IMR-90 (cell line): Measurements from ENCODE around the gene WIPI1. TPM values are rescaled to one million over a fixed set of nuclear protein-coding genes. Genes with fewer than 3 reads are reported as not detected.

Experiments
- ATAC-seq: fragments of 200-7000 bp; cut with Tn5 transposase; 2 replicates; pipeline ENCODE4 v1.9.1; 2020; ENCODE audit warnings: low read depth, mild to moderate bottlenecking, moderate library complexity
- BruUV-seq: library from RNA; stranded (reverse); fragments of 400-500 nt; replicated peaks from 2 replicates; lab custom pipeline; 2021; lab: Mats Ljungman, UMichigan
- CTCF ChIA-PET: fragments of 300-600 bp; formaldehyde crosslinking; extraction: SDS; loops from one replicate; lab custom pipeline; 2021; ENCODE audit warnings: antibody characterized with exemption; lab: Yijun Ruan, JAX
- POLR2A ChIA-PET: fragments of 300-600 bp; sonication (Branson Sonifier 250); formaldehyde crosslinking; loops from one replicate; lab custom pipeline; 2022; ENCODE audit warnings: antibody characterized with exemption; ENCODE audit not compliant: unreplicated experiment; lab: Charles Lee
- DNase-seq: peaks from one replicate; pipeline ENCODE4 v3.0.0; 2013
- H2AFZ ChIP-seq: replicated peaks from 2 replicates; pipeline ENCODE3; 2013; ENCODE audit warnings: low read length, mild to moderate bottlenecking; ENCODE audit not compliant: poor library complexity
- H2AK5ac ChIP-seq: 2 replicates; pipeline ENCODE4 v1.6.1; 2013; ENCODE audit warnings: low read depth, low read length, inconsistent platforms
- H2AK9ac ChIP-seq: replicated peaks from 2 replicates; pipeline ENCODE3; 2013; ENCODE audit warnings: mild to moderate bottlenecking, low read depth, low read length, moderate library complexity; ENCODE audit not compliant: poor library complexity
- H2BK120ac ChIP-seq: 2 replicates; pipeline ENCODE4 v1.6.1; 2013; ENCODE audit warnings: low read depth, low read length, inconsistent platforms
- H2BK15ac ChIP-seq: 3 replicates; pipeline ENCODE4 v1.6.1; 2013; ENCODE audit warnings: low read depth, low read length, inconsistent platforms
- H2BK20ac ChIP-seq: 2 replicates; pipeline ENCODE4 v1.6.1; 2013; ENCODE audit warnings: low read depth, mild to moderate bottlenecking, inconsistent platforms, low read length, moderate library complexity
- H2BK5ac ChIP-seq: 2 replicates; pipeline ENCODE4 v1.6.1; 2013; ENCODE audit warnings: mild to moderate bottlenecking, low read depth, low read length, inconsistent platforms; ENCODE audit not compliant: poor library complexity, severe bottlenecking
- H3K14ac ChIP-seq: replicated peaks from 2 replicates; pipeline ENCODE4 v1.6.1; 2013; ENCODE audit warnings: low read depth, low read length, inconsistent platforms
- H3K18ac ChIP-seq: 2 replicates; pipeline ENCODE4 v1.6.1; 2013; ENCODE audit warnings: low read depth, low read length, control low read depth
- H3K23ac ChIP-seq: 2 replicates; pipeline ENCODE4 v1.6.1; 2013; ENCODE audit warnings: low read depth, low read length, inconsistent platforms
- H3K27ac ChIP-seq: 2 replicates; pipeline ENCODE4 v1.5.1; 2013; ENCODE audit warnings: mild to moderate bottlenecking, control low read depth, low read length; ENCODE audit not compliant: insufficient read depth
- H3K27me3 ChIP-seq: 2 replicates; pipeline ENCODE4 v1.6.1; 2013; ENCODE audit warnings: low read length; ENCODE audit not compliant: control insufficient read depth, insufficient read depth
- H3K36me3 ChIP-seq: 2 replicates; pipeline ENCODE4 v1.6.1; 2013; ENCODE audit warnings: low read length, mixed read lengths; ENCODE audit not compliant: control insufficient read depth, insufficient read depth
- H3K4ac ChIP-seq: 2 replicates; pipeline ENCODE4 v1.6.1; 2013; ENCODE audit warnings: low read depth, low read length, inconsistent platforms
- H3K4me1 ChIP-seq: 2 replicates; pipeline ENCODE4 v1.6.1; 2013; ENCODE audit warnings: low read length, mixed read lengths; ENCODE audit not compliant: control insufficient read depth, insufficient read depth
- H3K4me2 ChIP-seq: 2 replicates; pipeline ENCODE4 v1.6.1; 2013; ENCODE audit warnings: low read depth, mild to moderate bottlenecking, control low read depth, low read length, moderate library complexity
- H3K4me3 ChIP-seq: 2 replicates; pipeline ENCODE4 v1.5.1; 2013; ENCODE audit warnings: low read depth, mild to moderate bottlenecking, control low read depth, low read length, moderate library complexity; ENCODE audit not compliant: insufficient read depth
- H3K56ac ChIP-seq: 2 replicates; pipeline ENCODE4 v1.6.1; 2013; ENCODE audit warnings: low read length, inconsistent platforms; ENCODE audit not compliant: insufficient read depth; ENCODE audit errors: extremely low read depth
- H3K79me1 ChIP-seq, 2 experiments: 2 replicates each; pipeline ENCODE4 v1.6.1; 2013; ENCODE audit warnings: low read length in 2 of 2, inconsistent platforms in 1 of 2, low read depth in 1 of 2
- H3K9ac ChIP-seq: 2 replicates; pipeline ENCODE4 v1.6.1; 2013; ENCODE audit warnings: low read depth, low read length, control low read depth
- H3K9me1 ChIP-seq: 2 replicates; pipeline ENCODE4 v1.6.1; 2013; ENCODE audit warnings: low read length, inconsistent platforms; ENCODE audit not compliant: insufficient read depth
- H3K9me3 ChIP-seq: 2 replicates; pipeline ENCODE4 v1.6.1; 2013; ENCODE audit warnings: low read length; ENCODE audit not compliant: control insufficient read depth, insufficient read depth
- H4K20me1 ChIP-seq: 2 replicates; pipeline ENCODE4 v1.6.1; 2013; ENCODE audit warnings: low read length, inconsistent platforms; ENCODE audit not compliant: insufficient read depth
- H4K5ac ChIP-seq: 2 replicates; pipeline ENCODE4 v1.6.1; 2013; ENCODE audit warnings: mild to moderate bottlenecking, low read depth, low read length, control low read depth
- H4K8ac ChIP-seq, 2 experiments: 2 replicates each; pipeline ENCODE4 v1.6.1; 2013; ENCODE audit warnings: low read depth in 2 of 2, low read length in 2 of 2, control low read depth in 1 of 2, inconsistent platforms in 1 of 2
- H4K91ac ChIP-seq: 2 replicates; pipeline ENCODE4 v1.6.1; 2013; ENCODE audit warnings: low read depth, low read length, inconsistent platforms; ENCODE audit not compliant: insufficient read depth
- BHLHE40 ChIP-seq: fragments of 150-350 bp; IDR thresholded peaks from 2 replicates; pipeline ENCODE4 v1.6.1; 2016; ENCODE audit warnings: mild to moderate bottlenecking, low read depth, low read length
- CEBPB ChIP-seq: IDR thresholded peaks from 2 replicates; pipeline ENCODE4 v1.6.1; 2012; ENCODE audit warnings: low read depth, low read length, improper control_type of control experiment
- CHD1 ChIP-seq: IDR thresholded peaks from 2 replicates; pipeline ENCODE4 v1.6.1; 2012; ENCODE audit warnings: low read depth, low read length, improper control_type of control experiment
- CTCF ChIP-seq: conservative IDR thresholded peaks from 2 replicates; pipeline ENCODE4 v1.5.1; 2012; ENCODE audit warnings: mild to moderate bottlenecking, low read depth, low read length, improper control_type of control experiment
- ELK1 ChIP-seq: fragments of 150-350 bp; IDR thresholded peaks from 2 replicates; pipeline ENCODE4 v1.6.1; 2016; ENCODE audit warnings: low read depth, mild to moderate bottlenecking, low read length, moderate library complexity, borderline replicate concordance
- FOS ChIP-seq: fragments of 150-350 bp; IDR thresholded peaks from 2 replicates; pipeline ENCODE4 v1.6.1; 2016; ENCODE audit warnings: low read depth, low read length
- MAFK ChIP-seq: IDR thresholded peaks from 2 replicates; pipeline ENCODE4 v1.6.1; 2012; ENCODE audit warnings: low read depth, low read length, improper control_type of control experiment
- MAZ ChIP-seq: IDR thresholded peaks from 2 replicates; pipeline ENCODE4 v1.6.1; 2012; ENCODE audit warnings: low read depth, mild to moderate bottlenecking, low read length, improper control_type of control experiment, moderate library complexity, borderline replicate concordance
- MXI1 ChIP-seq: IDR thresholded peaks from 2 replicates; pipeline ENCODE4 v1.6.1; 2012; ENCODE audit warnings: low read depth, mild to moderate bottlenecking, low read length, moderate library complexity, borderline replicate concordance
- NFE2L2 ChIP-seq: fragments of 150-350 bp; IDR thresholded peaks from 2 replicates; pipeline ENCODE4 v1.6.1; 2016; ENCODE audit warnings: low read depth, mild to moderate bottlenecking, low read length
- POLR2A ChIP-seq: IDR thresholded peaks from 2 replicates; pipeline ENCODE4 v1.6.1; 2012; ENCODE audit warnings: mild to moderate bottlenecking, low read depth, low read length
- RAD21 ChIP-seq: IDR thresholded peaks from 2 replicates; pipeline ENCODE4 v1.6.1; 2012; ENCODE audit warnings: low read length, improper control_type of control experiment
- RCOR1 ChIP-seq: IDR thresholded peaks from 2 replicates; pipeline ENCODE4 v1.6.1; 2012; ENCODE audit warnings: mild to moderate bottlenecking, low read length, improper control_type of control experiment; ENCODE audit not compliant: insufficient replicate concordance
- RFX5 ChIP-seq: IDR thresholded peaks from 2 replicates; pipeline ENCODE4 v1.8.0; 2012; ENCODE audit warnings: low read depth, mild to moderate bottlenecking, low read length, moderate library complexity
- SMC3 ChIP-seq: fragments of 150-350 bp; IDR thresholded peaks from 2 replicates; pipeline ENCODE4 v1.6.1; 2016; ENCODE audit warnings: low read depth, mild to moderate bottlenecking, antibody characterized with exemption, low read length, moderate library complexity
- WGBS, 2 experiments: methylation state at CpG; one replicate each; pipeline versions ENCODE4 v1.1.5 to v1.1.7; 2013; ENCODE audit warnings: missing lambda C conversion rate in 2 of 2; ENCODE audit not compliant: insufficient read length in 1 of 2; ENCODE audit errors: extremely low coverage in 2 of 2; 5-methylcytosine and 5-hydroxymethylcytosine counted together
- dilution Hi-C: fragments of 300-500 bp; cut with HindIII; formaldehyde crosslinking; loops from one replicate; pipeline ENCODE4 v1.14.3; 2018; ENCODE audit warnings: low sequenced_read_pairs; ENCODE audit not compliant: unreplicated experiment
- in situ Hi-C: fragments of 300-500 bp; cut with MboI; formaldehyde crosslinking; loops from 3 replicates; pipeline ENCODE4 v1.14.3; 2019; ENCODE audit warnings: low sequenced_read_pairs, inconsistent platforms, mixed read lengths
- intact Hi-C: fragments of 100-400 bp; cut with micrococcal nuclease; formaldehyde crosslinking; loops from 2 replicates; pipeline ENCODE4 v1.10.0; 2022
- polyA plus RNA-seq, 3 experiments: library from polyadenylated mRNA; depleted of rRNA; stranded (reverse); fragments of >200 nt; gene quantifications; 2 replicates each; pipeline ENCODE4 v1.2.3, GENCODE V29; 2012; ENCODE audit warnings: low replicate concordance in 1 of 3
- total RNA-seq: library from RNA; depleted of rRNA; stranded (reverse); fragments of >200 nt; gene quantifications from 2 replicates; pipeline ENCODE4 v1.2.3, GENCODE V29; 2012
- TF ChIP-seq, protein P1 (sequence below): fragments of 150-350 bp; IDR thresholded peaks from 2 replicates; pipeline ENCODE4 v1.6.1; 2017; ENCODE audit warnings: mild to moderate bottlenecking, antibody characterized with exemption, low read length, low read depth

The WIPI1 gene
- total and polyA plus RNA-seq, 2 of the 4 experiments (the other 2 are of a cell fraction) = 78.6 to 129 TPM

DNA sequence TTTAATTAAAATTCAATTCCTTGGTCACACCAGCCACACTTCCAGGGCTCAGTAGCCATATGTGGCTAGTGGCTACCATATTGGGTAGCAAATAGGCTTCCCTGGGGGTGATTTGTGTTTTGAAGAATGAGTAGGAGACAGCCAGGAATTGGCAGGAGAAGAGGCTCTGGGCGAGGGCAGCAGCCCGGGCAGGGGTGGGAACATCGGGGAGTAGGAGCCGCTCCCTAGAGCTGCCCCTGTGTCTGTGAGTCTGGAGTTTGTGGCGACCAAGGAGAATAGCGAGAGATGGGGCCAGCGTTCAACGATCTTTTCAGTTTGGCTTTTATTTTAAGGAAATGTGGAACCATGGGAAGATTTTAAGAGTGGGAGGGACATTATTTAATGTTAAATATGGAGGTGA, 81.7 kb downstream of the WIPI1 start:
- BruUV-seq = no TSS peak
- H3K4me2 ChIP-seq = no peak overlapping the region
- H2BK15ac ChIP-seq = no peak overlapping the region
- no peak overlapping the region for H3K14ac ChIP-seq
- H3K4me3 ChIP-seq = no peak overlapping the region
- no peaks in the 10 kb centered on the region for H3K9me3 ChIP-seq
- dilution Hi-C loops = no loop called here
- no peak overlapping the region for H4K8ac ChIP-seq
- H2BK20ac ChIP-seq = no peak overlapping the region
- H3K23ac ChIP-seq = no peak overlapping the region
- H3K18ac ChIP-seq = no peak overlapping the region
- 86% methylated on average over 2 of the region's 8 CpGs; no CpG with 5 or more reads in 1 of the 2 experiments for WGBS, 2 experiments
- no peak overlapping the region for H3K9ac ChIP-seq
- no peaks in the 10 kb centered on the region for H4K20me1 ChIP-seq
- no peak overlapping the region for H3K56ac ChIP-seq
- no peak overlapping the region for H2BK5ac ChIP-seq
- H3K36me3 ChIP-seq = no peaks in the 10 kb centered on the region
- peaks cover 17% of the 10 kb centered on the region for H3K4me1 ChIP-seq
- DNase-seq (no peak), ATAC-seq (no peak)
- ChIA-PET POLR2A (no interaction called here), CTCF (no interaction called here)
- no peaks in the 10 kb centered on the region for H3K27me3 ChIP-seq
- peaks cover 27% of the 10 kb centered on the region for H3K9me1 ChIP-seq
- intact Hi-C loops = no loop called here
- no peak overlapping the region for H4K5ac ChIP-seq
- in situ Hi-C loops = no loop called here
- H2BK120ac ChIP-seq = no peak overlapping the region
- no peak overlapping the region for H3K4ac ChIP-seq
- no peak overlapping the region for H2AK9ac ChIP-seq
- H3K27ac ChIP-seq = no peak overlapping the region
- H2AFZ ChIP-seq = no peak overlapping the region
- H2AK5ac ChIP-seq = no peak overlapping the region
- no peaks in the 10 kb centered on the region for H3K79me1 ChIP-seq
- TF ChIP-seq BHLHE40 (no peak), CHD1 (no peak), SMC3 (no peak), RFX5 (no peak), MAZ (no peak), RAD21 (no peak), CTCF (no peak), ELK1 (no peak), MXI1 (no peak), RCOR1 (no peak), POLR2A (no peak), NFE2L2 (no peak), CEBPB (no peak), FOS (no peak), MAFK (no peak)
- TF ChIP-seq, protein P1, sequence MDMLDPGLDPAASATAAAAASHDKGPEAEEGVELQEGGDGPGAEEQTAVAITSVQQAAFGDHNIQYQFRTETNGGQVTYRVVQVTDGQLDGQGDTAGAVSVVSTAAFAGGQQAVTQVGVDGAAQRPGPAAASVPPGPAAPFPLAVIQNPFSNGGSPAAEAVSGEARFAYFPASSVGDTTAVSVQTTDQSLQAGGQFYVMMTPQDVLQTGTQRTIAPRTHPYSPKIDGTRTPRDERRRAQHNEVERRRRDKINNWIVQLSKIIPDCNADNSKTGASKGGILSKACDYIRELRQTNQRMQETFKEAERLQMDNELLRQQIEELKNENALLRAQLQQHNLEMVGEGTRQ = no peak
- H4K91ac ChIP-seq = no peak overlapping the region
